Tongue (tissue), 2 donors: ENCODE measurements around the gene FXYD6. TPM values are rescaled to one million over a fixed set of nuclear protein-coding genes. Genes with fewer than 3 reads are reported as not detected.

Source experiments
- DNase-seq: peaks from one replicate; pipeline ENCODE4 v3.0.0-alpha.2; 2015
- total RNA-seq: library from RNA; depleted of rRNA; stranded (reverse); fragments of >200 nt; gene quantifications from one replicate; pipeline ENCODE4 v1.2.3, GENCODE V29; 2014

The FXYD6 gene
- total RNA-seq, 1 donor from 2014 or later, result 78.6 TPM

- DNase-seq, result no peak
Observed at GRCh38 chr11:117830072-117830471, 46.4 kb downstream of the FXYD6 start.

- DNase-seq, result no peak
Observed at GRCh38 chr11:117829369-117829725, 47.1 kb downstream of the FXYD6 start.

- peak; percentile 47 for DNase-seq
Observed at GRCh38 chr11:117828611-117829368, 47.7 kb downstream of the FXYD6 start.

- no peak for DNase-seq
Observed at GRCh38 chr11:117827521-117828511, 48.6 kb downstream of the FXYD6 start.

- DNase-seq, result no peak
Observed at GRCh38 chr11:117826832-117827231, 49.6 kb downstream of the FXYD6 start.

GRCh38 chr11:117826190-117826570 lies 50.3 kb downstream of the FXYD6 start:
- no peak for DNase-seq

- no peak for DNase-seq
Observed at GRCh38 chr11:117825538-117826189, 50.8 kb downstream of the FXYD6 start.

- no peak for DNase-seq
Observed at GRCh38 chr11:117824571-117825537, 51.6 kb downstream of the FXYD6 start, which contains the start of gene FXYD2. TSS of gene FXYD2 (minus strand) at chr11:117824744. CDS start at chr11:117824678, 66 bp downstream.

- DNase-seq, result peak; percentile 71
Observed at GRCh38 chr11:117823946-117824420, 52.5 kb downstream of the FXYD6 start.

GRCh38 chr11:117823294-117823945 lies 53.0 kb downstream of the FXYD6 start:
- no peak for DNase-seq

- DNase-seq, result no peak
Observed at GRCh38 chr11:117822074-117823033, 54.1 kb downstream of the FXYD6 start.

GRCh38 chr11:117821431-117821830 lies 55.0 kb downstream of the FXYD6 start:
- DNase-seq, result no peak

- no peak for DNase-seq
Observed at GRCh38 chr11:117820516-117820915, 55.9 kb downstream of the FXYD6 start.

- DNase-seq, result no peak
Observed at GRCh38 chr11:117820071-117820470, 56.4 kb downstream of the FXYD6 start.

- peak; percentile 92 for DNase-seq
Observed at GRCh38 chr11:117819096-117820040, 57.1 kb downstream of the FXYD6 start.

- DNase-seq, result no peak
Observed at GRCh38 chr11:117818041-117818873, 58.2 kb downstream of the FXYD6 start.

GRCh38 chr11:117817368-117818040 lies 59.0 kb downstream of the FXYD6 start:
- DNase-seq, result peak; percentile 94
